GM18505 (cell line): Measurements from ENCODE around the gene RXRA.

ENCODE experiments used
- ATAC-seq: cut with Tn5 transposase; IDR thresholded peaks from one replicate; pipeline ENCODE4 v1.9.1; 2021; ENCODE audit not compliant: unreplicated experiment
- POLR2A ChIP-seq: IDR thresholded peaks from 4 replicates; pipeline ENCODE4 v1.6.1; 2011; ENCODE audit warnings: borderline replicate concordance; ENCODE audit not compliant: insufficient read depth, insufficient read length; ENCODE audit errors: extremely low read depth

The RXRA gene

DNA sequence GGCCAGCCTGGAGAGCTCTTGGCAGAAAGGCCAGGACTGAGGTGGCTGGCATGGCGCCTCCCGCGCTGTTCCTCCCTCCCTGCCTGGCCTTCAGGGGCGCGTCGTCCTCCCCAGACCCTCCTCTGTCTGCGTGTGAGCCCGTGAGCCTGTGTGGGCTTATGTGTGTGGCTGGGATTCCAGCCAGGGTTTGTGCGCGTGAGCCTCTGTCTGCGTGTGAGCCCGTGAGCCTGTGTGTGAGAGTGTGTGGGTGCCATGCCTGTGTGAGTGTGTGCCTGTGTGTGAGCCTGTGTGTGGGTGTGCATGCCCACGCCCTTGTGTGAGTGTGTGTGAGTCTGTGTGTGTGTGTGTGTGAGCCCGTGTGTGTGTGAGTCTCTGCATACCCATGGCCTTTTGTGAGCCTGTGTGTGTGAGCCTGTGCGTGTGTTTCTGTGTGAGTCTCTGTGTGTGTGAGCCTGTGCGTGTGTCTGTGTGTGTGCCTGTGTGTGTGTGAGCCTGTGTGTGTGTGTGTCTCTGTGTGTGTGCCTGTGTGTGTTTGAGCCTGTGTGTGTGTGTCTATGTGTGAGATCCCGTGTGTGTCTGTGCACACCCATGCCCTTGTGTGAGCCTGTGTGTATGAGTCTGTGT is 13.0 kb downstream of the RXRA start:
- ATAC-seq = no peak
- no peak for TF ChIP-seq POLR2A

DNA sequence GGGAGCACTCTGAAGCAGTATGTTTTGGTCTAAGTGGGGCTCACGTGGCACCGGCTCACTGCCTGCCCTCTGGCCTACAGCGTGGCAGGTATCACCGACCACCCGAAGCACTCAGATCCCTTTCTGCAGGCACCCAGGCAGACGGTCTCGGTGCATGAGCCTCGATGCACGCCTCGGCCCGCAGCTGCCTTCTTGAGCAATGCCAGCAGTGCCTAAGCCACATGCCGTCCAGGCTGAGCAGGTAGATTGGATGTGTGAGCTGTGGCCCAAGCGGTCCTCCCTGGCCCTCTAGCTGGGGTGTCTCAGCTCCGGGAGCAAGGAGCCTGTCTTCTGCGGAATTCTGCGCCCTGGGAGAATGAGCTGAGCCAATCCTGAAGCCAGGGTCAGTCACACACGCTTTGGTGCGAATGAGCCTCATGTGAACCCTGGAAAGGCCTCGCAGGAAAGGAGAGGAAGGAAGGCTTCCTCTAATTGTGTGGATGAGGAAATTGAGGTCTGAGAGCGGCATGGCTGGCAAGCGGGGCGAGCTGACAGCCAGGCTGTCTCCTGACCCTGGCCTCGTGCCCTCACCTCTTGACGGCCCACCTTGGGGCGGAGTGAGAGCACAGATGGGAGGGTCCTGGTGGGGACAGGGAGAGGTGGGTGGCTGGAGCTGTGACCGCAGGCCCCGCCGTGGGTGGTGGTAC is 14.4 kb downstream of the RXRA start:
- ATAC-seq = no peak
- TF ChIP-seq POLR2A = no peak

DNA sequence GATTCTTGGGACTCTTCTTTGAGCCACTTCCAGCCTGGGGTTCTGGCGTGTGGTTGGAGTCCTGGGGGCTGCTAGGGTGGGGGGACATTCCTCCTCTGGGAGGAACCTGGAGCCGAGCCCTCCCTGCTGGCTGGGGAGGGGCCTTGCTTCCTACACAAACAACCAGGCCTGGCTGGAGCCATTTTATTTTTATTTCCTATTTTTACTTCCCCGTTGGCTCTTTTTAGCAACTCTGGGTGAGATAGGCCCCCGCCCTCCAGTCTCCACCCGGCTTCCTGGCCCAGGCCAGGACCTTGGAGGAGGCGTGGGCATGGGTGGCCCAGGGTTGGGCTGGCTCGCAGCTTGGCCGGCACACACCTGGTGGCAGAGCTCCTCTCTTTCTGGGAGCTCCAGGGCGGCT is 15.1 kb downstream of the RXRA start:
- TF ChIP-seq POLR2A = no peak
- no peak for ATAC-seq

DNA sequence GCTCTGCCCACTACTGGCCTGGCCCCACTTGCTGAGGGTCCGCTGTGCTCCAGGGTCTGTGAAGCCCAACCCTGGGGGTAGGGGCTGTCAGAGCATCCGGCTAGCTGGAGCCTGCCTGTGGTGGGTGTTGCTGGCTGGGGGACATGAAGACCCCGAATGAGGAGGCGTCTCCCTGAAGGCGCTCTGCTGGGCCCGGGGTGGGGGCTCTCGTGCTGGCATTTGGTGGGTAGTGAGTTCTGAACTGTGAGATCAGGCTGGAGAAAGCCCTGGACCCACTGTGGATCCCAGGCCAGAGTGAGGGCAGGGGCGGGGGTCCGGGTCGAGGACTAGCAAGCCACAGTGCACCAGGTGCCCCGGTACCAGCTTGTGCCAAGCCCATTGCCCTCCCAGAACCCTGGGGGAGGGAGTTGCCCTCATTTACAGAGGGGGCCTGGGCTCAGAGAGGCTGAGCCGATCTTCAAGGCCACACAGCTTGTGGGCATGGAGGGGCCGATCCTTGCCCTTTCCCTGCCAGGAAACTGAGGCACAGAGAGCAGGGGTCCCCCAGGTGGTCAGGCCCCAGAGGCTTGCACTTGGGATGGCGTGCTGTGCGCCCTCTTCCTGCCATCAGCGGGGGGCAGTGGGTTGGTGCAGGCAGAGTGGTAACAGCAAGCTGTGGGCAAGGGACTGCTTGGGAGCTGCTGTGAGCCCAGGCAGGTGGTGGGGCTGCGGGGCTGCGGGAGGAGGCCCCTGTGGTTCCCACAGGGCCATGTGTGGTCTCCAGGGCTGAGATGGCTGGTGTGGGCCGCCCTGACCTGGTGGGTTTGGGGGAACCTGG is 15.9 kb downstream of the RXRA start:
- ATAC-seq = no peak
- no peak for TF ChIP-seq POLR2A

DNA sequence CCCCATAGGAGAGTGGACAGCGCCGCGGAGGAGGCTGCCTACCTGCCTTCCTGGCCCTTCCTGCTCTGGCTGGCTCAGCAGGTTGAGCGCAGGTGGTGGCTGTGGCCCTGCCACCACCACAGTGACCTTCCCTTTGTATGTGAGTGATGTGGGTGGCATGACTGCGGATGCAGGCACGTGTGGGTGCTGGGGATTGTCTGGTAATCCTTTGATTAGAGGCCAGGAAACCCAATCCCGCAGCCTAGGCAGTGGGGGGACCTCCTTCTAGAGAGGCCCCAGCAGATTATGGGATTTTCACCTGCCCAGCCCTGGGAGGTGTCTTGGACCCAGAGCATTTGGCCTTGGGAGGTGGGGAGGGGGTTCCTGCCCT is 16.5 kb downstream of the RXRA start:
- no peak for TF ChIP-seq POLR2A
- ATAC-seq = no peak

DNA sequence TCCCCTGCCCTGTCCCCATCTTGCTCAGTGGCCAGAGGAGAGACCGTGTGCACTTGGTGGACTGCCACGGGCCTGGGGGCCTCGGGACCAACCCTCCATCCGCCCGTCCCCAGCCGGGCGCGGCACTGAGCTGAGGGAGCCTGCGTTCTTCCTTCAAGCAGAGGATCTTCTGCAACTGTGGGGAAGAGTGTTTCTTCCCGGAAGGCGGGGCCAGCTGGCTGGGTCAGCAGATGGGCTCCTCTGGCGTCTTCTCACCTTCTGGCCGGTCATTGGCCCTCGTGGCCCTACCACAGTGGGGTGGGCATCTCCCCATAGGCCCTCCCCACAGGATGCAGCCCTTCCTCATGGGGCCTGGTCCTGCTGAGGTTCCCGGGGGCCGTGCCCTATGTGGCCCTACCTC is 17.4 kb downstream of the RXRA start:
- TF ChIP-seq POLR2A = no peak
- no peak for ATAC-seq

DNA sequence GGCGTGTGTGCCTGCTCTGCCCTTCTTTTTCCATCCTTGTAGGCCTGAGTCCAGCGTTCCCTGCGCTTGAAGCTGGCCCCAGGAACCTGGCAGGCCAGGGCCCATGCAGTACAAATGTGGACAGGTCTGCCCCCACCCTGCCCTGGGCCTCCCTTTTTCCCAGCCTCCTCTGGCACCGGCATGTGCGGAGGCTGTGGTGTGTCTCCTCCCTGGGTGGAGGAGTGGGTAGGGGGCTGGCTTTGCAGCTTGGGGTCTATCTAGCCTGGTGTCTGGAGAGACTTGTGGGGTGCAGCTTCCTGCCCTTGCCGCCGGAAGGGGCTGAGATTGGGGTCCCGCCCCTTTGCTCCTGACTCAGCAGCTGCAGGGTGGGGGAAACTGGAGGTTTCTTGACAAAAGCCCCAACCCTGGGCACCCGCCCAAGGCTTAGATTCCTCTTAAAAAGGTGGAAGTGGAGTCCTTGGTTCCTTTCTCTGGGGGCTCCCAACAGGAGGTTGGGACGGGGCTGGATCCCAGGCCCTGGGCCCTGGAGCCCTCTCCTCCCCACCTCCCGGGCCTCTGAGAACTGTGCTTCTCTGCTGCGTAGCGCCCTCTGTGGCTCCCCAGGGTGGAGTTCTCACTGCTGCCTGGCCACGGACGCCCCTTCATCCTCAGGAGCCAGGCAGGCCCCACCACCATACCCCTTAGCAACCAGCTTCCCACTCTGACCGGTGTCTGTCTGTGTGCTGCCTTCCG is 18.0 kb downstream of the RXRA start:
- no peak for TF ChIP-seq POLR2A
- ATAC-seq = no peak

DNA sequence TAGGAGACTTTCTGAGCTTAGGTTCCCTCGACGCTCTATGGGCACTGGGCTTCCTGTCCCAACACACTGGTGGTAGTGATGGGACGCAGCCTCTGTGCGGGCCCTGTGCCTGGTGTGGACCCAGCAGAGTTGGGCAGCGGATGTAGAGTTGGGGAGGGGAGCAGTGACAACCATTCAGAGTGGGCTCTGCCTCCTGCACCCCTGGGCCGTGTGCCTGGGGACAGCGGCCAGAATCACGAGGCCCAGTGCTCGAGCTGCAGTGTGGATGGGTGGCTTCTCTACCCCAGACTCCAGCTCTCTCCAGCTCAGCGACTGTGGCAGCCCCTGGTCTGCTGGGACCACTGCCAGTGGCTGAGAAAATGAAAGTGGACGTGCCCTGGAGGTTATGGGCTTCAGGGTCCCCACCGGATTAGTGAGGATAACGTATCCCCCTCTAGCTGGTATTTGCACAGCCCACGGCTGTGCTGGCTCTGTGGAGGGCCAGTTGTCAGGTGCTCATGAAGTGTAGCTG is 18.6 kb downstream of the RXRA start:
- ATAC-seq = no peak
- TF ChIP-seq POLR2A = no peak

DNA sequence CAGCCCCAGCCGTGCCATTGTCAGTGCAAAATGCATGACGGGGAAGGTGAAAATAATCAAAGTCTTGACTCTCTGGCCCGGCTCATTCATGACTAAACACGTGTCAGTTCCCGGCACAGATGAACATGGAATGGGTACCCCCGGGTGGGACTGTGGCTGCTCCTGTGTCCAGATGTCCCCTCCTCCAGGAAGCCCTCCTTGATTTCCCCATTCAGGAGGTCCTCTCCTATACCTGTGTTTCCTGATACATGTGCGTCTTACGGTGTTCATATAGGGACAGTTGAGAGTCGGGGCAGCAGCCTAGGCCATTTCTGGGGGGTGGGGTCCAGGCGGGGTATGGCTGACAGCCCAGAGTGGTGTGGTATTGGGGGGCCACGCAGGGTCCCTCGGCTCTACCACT is 19.5 kb downstream of the RXRA start:
- no peak for TF ChIP-seq POLR2A
- ATAC-seq = no peak

DNA sequence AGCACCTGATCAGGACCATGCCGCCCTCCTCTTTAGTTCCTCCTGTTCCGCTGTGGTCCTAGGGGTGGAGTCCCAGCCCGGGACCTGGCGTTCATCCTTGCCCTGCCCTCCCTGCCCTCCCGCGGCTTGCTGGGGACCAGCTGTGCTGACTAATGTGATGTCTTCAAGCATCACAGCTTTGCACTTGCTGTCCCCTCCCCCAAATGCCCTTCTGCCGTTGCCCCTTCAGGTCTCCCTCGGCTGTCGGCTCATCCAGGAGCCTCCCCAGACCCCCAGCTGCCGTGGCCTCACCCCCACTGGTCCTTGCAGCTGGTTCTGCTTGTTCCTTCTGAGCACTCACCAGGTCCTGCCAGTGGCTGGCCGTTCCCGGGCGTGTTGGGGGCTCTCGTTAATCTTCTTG is 19.9 kb downstream of the RXRA start:
- no peak for ATAC-seq
- TF ChIP-seq POLR2A = no peak

DNA sequence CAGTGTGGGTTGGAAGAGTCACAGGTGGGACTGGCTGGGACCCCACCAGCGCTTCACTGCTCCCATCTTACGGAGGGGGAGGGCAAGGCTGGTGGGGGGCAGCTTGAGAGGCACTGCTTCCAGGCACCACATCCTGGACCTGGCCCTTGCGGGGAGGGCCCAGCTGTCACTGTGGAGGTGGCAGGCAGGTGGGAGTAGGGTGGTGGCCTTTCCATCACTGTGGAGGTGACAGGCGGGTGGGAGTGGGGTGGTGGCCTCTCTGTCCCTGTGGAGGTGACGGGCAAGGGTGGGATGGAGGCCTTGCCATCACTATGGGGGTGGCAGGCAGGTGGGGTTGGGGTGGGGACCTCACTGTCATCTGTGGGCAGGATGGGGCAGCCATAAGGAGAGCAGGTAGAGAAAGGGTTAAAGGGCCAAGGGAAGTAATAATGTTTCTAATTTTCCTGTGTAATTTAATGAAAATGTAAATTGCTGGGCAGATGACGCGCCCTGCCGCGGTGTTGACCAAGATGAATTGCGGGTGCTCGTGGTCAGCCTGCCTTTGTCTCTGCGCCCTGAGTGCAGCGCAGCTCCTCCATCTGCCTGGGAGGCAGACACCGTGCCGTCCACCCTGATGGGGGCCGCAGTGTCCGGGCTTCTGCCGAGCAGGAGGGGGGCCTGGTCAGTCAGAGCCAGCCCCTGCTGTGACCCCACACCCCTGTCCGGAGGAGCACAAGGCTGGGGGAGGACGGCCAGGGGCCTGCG is 20.8 kb downstream of the RXRA start:
- no peak for TF ChIP-seq POLR2A
- ATAC-seq = no peak

DNA sequence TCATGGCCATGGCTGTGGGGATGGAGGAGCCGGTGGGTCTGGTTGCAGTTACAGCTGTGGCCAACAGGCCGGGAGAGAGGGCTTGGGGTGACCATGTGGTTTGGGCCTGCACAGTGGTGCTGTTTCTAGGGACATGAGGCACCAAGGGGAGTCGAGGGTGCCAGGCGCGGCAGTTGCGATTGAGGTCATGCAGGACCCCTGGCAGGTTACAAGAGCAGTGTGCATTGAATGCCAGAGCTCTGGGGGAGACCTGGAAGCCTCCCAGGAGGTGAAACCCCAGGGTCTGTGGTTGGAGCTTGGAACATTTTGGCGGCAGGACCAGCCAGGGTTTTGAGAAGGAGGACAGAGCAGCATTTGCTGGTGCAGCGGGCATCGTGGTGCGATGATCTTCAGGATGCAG is 21.7 kb downstream of the RXRA start:
- no peak for TF ChIP-seq POLR2A

More for the DNA sequence above, 21.7 kb downstream of the RXRA start:
- no peak for ATAC-seq
